ENCODE measurements around the gene FCER1G. TPM values are rescaled to one million over a fixed set of nuclear protein-coding genes. Genes with fewer than 3 reads are reported as not detected.

The FCER1G gene
- total and polyA plus RNA-seq, 10 donors: 148 to 402 (median 243) TPM

DNA sequence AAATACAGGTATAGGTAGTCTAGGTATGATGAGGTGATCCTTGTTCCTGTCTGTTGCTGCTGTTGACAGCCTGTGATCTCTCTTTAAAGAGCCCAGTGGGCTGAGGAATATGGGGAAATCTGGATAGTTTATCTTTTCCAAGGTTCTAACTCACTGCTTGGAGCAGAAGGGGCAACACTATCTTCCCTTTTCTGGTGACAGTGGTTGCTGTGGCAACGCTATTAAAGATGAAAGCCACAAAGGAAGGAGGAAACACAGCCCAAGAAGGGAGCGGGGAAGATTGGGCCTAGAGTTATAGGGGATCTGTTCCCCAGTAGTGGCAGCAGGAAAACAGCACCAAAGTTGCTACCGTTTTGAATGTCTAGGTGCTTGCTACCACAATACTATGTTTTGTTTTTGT lies 52.2 kb downstream of the FCER1G start:
- Histone ChIP-seq H3K9me3 (no peaks in the 10 kb centered on the region), H3K4me3 (no peak overlapping the region), H3K36me3 (no peaks in the 10 kb centered on the region), H3K27me3 (replicated peaks in 1 of 7) (peaks cover 0 to 26% (median 0%) of the 10 kb centered on the region in 7 donors), H3K27ac (no peak overlapping the region), H3K4me1 (peaks cover 0 to 12% (median 0%) of the 10 kb centered on the region in 6 donors)
- 17 to 36% (median 25%) methylated on average over 3 of the region's 3 CpGs for WGBS, 5 donors
- no peak for DNase-seq
- TF ChIP-seq POLR2AphosphoS5 (IDR thresholded peaks at IDR 0.05): no peak
- TF ChIP-seq, protein P1, sequence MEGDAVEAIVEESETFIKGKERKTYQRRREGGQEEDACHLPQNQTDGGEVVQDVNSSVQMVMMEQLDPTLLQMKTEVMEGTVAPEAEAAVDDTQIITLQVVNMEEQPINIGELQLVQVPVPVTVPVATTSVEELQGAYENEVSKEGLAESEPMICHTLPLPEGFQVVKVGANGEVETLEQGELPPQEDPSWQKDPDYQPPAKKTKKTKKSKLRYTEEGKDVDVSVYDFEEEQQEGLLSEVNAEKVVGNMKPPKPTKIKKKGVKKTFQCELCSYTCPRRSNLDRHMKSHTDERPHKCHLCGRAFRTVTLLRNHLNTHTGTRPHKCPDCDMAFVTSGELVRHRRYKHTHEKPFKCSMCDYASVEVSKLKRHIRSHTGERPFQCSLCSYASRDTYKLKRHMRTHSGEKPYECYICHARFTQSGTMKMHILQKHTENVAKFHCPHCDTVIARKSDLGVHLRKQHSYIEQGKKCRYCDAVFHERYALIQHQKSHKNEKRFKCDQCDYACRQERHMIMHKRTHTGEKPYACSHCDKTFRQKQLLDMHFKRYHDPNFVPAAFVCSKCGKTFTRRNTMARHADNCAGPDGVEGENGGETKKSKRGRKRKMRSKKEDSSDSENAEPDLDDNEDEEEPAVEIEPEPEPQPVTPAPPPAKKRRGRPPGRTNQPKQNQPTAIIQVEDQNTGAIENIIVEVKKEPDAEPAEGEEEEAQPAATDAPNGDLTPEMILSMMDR (IDR thresholded peaks at IDR 0.05 in 8 of 11, conservative IDR thresholded peaks at IDR 0.05 in 3 of 11): no peak
- no peak for TF ChIP-seq POLR2A (IDR thresholded peaks at IDR 0.05)
- intact Hi-C loops (cut with DNase I; ENCODE audit: low total_unique reads): no loop called here

Small RNA genes within 50 kb of the gene (microRNA-seq; reads per million reads assigned to microRNA genes)
- gene MIR5187: 0.57 to 2.5 (median 1.4) reads per million in 3 donors

Other genes with a start within 250 kb of the FCER1G start
- gene F11R, start 194.1 kb upstream of the FCER1G start, total RNA-seq: 10 to 100 TPM; 46.7 to 77.2 (median 56.8) TPM
- 10 to 100 TPM in 1 of 3 donors, 1 to 10 TPM in 2; 6.4 to 16.5 (median 8.4) TPM for gene F11R, start 194.1 kb upstream of the FCER1G start, polyA plus RNA-seq
- gene TSTD1, start 176.3 kb upstream of the FCER1G start, total RNA-seq: 10 to 100 TPM; 24.3 to 31.9 (median 29.7) TPM
- gene TSTD1, start 176.3 kb upstream of the FCER1G start, polyA plus RNA-seq: 100 to 1,000 TPM in 1 of 3 donors, 10 to 100 TPM in 2; 87.6 to 141 (median 94.2) TPM
- gene USF1, start 169.3 kb upstream of the FCER1G start, total RNA-seq: 100 to 1,000 TPM; 113 to 158 (median 123) TPM
- 100 to 1,000 TPM; 132 to 339 (median 228) TPM for gene USF1, start 169.3 kb upstream of the FCER1G start, polyA plus RNA-seq
- 100 to 1,000 TPM; 103 to 145 (median 129) TPM for gene ARHGAP30, start 145.4 kb upstream of the FCER1G start, total RNA-seq
- gene ARHGAP30, start 145.4 kb upstream of the FCER1G start, polyA plus RNA-seq: 10 to 100 TPM; 28.8 to 81.5 (median 31.1) TPM
- gene NECTIN4, start 125.7 kb upstream of the FCER1G start, total RNA-seq: not detected
- gene NECTIN4, start 125.7 kb upstream of the FCER1G start, polyA plus RNA-seq: under 1 TPM; 0.03 to 0.06 (median 0.04) TPM
- gene KLHDC9, start 116.9 kb upstream of the FCER1G start, total RNA-seq: 1 to 10 TPM; 1.1 to 2.1 (median 1.3) TPM
- gene KLHDC9, start 116.9 kb upstream of the FCER1G start, polyA plus RNA-seq: 1 to 10 TPM; 1.9 to 3.9 (median 3.2) TPM
- 10 to 100 TPM; 14.9 to 49.4 (median 38.5) TPM for gene PFDN2, start 97.3 kb upstream of the FCER1G start, total RNA-seq
- gene PFDN2, start 97.3 kb upstream of the FCER1G start, polyA plus RNA-seq: 100 to 1,000 TPM; 122 to 140 (median 133) TPM
- 10 to 100 TPM; 29.4 to 48.2 (median 43.6) TPM for gene NIT1, start 97.2 kb upstream of the FCER1G start, total RNA-seq
- 10 to 100 TPM; 27.7 to 36.9 (median 31.5) TPM for gene NIT1, start 97.2 kb upstream of the FCER1G start, polyA plus RNA-seq
- 10 to 100 TPM; 28.7 to 49.1 (median 38.2) TPM for gene DEDD, start 82.6 kb upstream of the FCER1G start, total RNA-seq
- 10 to 100 TPM; 15.9 to 18.5 (median 17.7) TPM for gene DEDD, start 82.6 kb upstream of the FCER1G start, polyA plus RNA-seq
- gene UFC1, start 61.3 kb upstream of the FCER1G start, total RNA-seq: 10 to 100 TPM; 62.8 to 76.3 (median 71.2) TPM
- 100 to 1,000 TPM; 114 to 130 (median 119) TPM for gene UFC1, start 61.3 kb upstream of the FCER1G start, polyA plus RNA-seq
- 10 to 100 TPM; 25.3 to 33.0 (median 29.4) TPM for gene USP21, start 55.8 kb upstream of the FCER1G start, total RNA-seq
- gene USP21, start 55.8 kb upstream of the FCER1G start, polyA plus RNA-seq: 10 to 100 TPM; 17.9 to 26.1 (median 24.4) TPM
- 10 to 100 TPM; 25.5 to 41.3 (median 35.6) TPM for gene PPOX, start 48.9 kb upstream of the FCER1G start, total RNA-seq
- gene PPOX, start 48.9 kb upstream of the FCER1G start, polyA plus RNA-seq: 10 to 100 TPM; 33.5 to 74.7 (median 44.5) TPM
- 10 to 100 TPM; 29.2 to 52.8 (median 35.6) TPM for gene B4GALT3, start 37.8 kb upstream of the FCER1G start, total RNA-seq
- 10 to 100 TPM; 21.0 to 41.3 (median 31.8) TPM for gene B4GALT3, start 37.8 kb upstream of the FCER1G start, polyA plus RNA-seq
- 10 to 100 TPM in 4 of 7 donors, 1 to 10 TPM in 3; 1.1 to 37.8 (median 11.0) TPM for gene ADAMTS4, start 16.2 kb upstream of the FCER1G start, total RNA-seq
- gene ADAMTS4, start 16.2 kb upstream of the FCER1G start, polyA plus RNA-seq: 1 to 10 TPM in 1 of 3 donors, under 1 TPM in 2; 0.26 to 1.2 (median 0.91) TPM
- gene NDUFS2, start 12.9 kb upstream of the FCER1G start, total RNA-seq: 100 to 1,000 TPM in 1 of 7 donors, 10 to 100 TPM in 6; 76.5 to 110 (median 88.0) TPM
- 10 to 100 TPM; 27.0 to 44.7 (median 34.1) TPM for gene NDUFS2, start 12.9 kb upstream of the FCER1G start, polyA plus RNA-seq
- gene APOA2, start 8.3 kb downstream of the FCER1G start, total RNA-seq: not detected
- under 1 TPM in 1 of 3 donors, not detected in 2; 0.29 TPM for gene APOA2, start 8.3 kb downstream of the FCER1G start, polyA plus RNA-seq
- gene TOMM40L, start 10.8 kb downstream of the FCER1G start, total RNA-seq: 10 to 100 TPM in 5 of 7 donors, 1 to 10 TPM in 2; 8.3 to 15.3 (median 10.7) TPM
- gene TOMM40L, start 10.8 kb downstream of the FCER1G start, polyA plus RNA-seq: 1 to 10 TPM; 6.2 to 8.9 (median 6.5) TPM
- not detected for gene NR1I3, start 22.9 kb downstream of the FCER1G start, total RNA-seq
- gene NR1I3, start 22.9 kb downstream of the FCER1G start, polyA plus RNA-seq: under 1 TPM in 2 of 3 donors, not detected in 1; 0.06 to 0.11 TPM
- gene PCP4L1, start 43.5 kb downstream of the FCER1G start, total RNA-seq: under 1 TPM in 2 of 7 donors, not detected in 5; 0.20 to 0.26 TPM
- gene PCP4L1, start 43.5 kb downstream of the FCER1G start, polyA plus RNA-seq: under 1 TPM in 2 of 3 donors, not detected in 1; 0.19 to 0.20 TPM
- gene MPZ, start 94.7 kb downstream of the FCER1G start, total RNA-seq: 10 to 100 TPM in 1 of 7 donors, 1 to 10 TPM in 6; 3.9 to 11.9 (median 7.1) TPM
- 1 to 10 TPM; 1.5 to 9.4 (median 2.1) TPM for gene MPZ, start 94.7 kb downstream of the FCER1G start, polyA plus RNA-seq
- gene SDHC, start 99.1 kb downstream of the FCER1G start, total RNA-seq: 100 to 1,000 TPM in 6 of 7 donors, 10 to 100 TPM in 1; 95.6 to 170 (median 147) TPM
- 100 to 1,000 TPM in 1 of 3 donors, 10 to 100 TPM in 2; 57.0 to 131 (median 87.9) TPM for gene SDHC, start 99.1 kb downstream of the FCER1G start, polyA plus RNA-seq
- not detected for gene CFAP126, start 152.6 kb downstream of the FCER1G start, total RNA-seq
- not detected for gene CFAP126, start 152.6 kb downstream of the FCER1G start, polyA plus RNA-seq